Ovary (tissue), 9 donors: ENCODE results near the gene CHCHD2. TPM values are rescaled to one million over a fixed set of nuclear protein-coding genes. Genes with fewer than 3 reads are reported as not detected.

ENCODE experiments used
- DNase-seq, 5 donors: peaks; one replicate each; pipeline ENCODE4 v3.0.0-alpha.2; 2019 to 2020
- H3K27ac ChIP-seq, 2 donors: fragments of 200-600 bp; one replicate each; pipeline versions ENCODE4 v1.5.1 to v1.8.0; 2019 to 2022
- H3K27me3 ChIP-seq: fragments of 200-600 bp; one replicate; pipeline ENCODE4 v1.8.0; 2022
- H3K36me3 ChIP-seq: fragments of 200-600 bp; sonication (generic); one replicate; pipeline ENCODE4 v1.5.1; 2019
- H3K4me1 ChIP-seq: one replicate; pipeline ENCODE4 v1.8.1; 2013; ENCODE audit warnings: mild to moderate bottlenecking, moderate library complexity; ENCODE audit not compliant: insufficient read depth
- H3K4me3 ChIP-seq: fragments of 200-600 bp; sonication (generic); one replicate; pipeline ENCODE4 v1.5.1; 2017
- H3K9me3 ChIP-seq, 2 donors: fragments of 200-600 bp in 1 of 2; sonication (generic) in 1 of 2; one replicate each; pipeline versions ENCODE4 v1.5.1 to v1.8.1; 2013 to 2019; ENCODE audit warnings: mild to moderate bottlenecking in 1 of 2, moderate library complexity in 1 of 2
- CTCF ChIP-seq, 3 donors: fragments of 450-650 bp in 2 of 3; fragments of 200-600 bp in 1 of 3; IDR thresholded peaks; one replicate each; pipeline versions ENCODE4 v1.5.1 to v1.8.0; 2016 to 2022; ENCODE audit warnings: antibody characterized with exemption in 3 of 3, mild to moderate bottlenecking in 1 of 3
- EP300 ChIP-seq: sonication (generic); formaldehyde crosslinking; IDR thresholded peaks from one replicate; pipeline ENCODE4 v1.6.1; 2017; ENCODE audit warnings: antibody characterized with exemption
- POLR2A ChIP-seq: fragments of 450-650 bp; IDR thresholded peaks from one replicate; pipeline ENCODE4 v1.6.1; 2017; ENCODE audit warnings: antibody characterized with exemption, mild to moderate bottlenecking, moderate library complexity
- WGBS, 3 donors: extraction: QIAGEN DNeasy Blood & Tissue Kit in 1 of 3; methylation state at CpG; one replicate each; pipeline versions ENCODE4 v1.1.5 to v1.1.7; 2013 to 2017; 5-methylcytosine and 5-hydroxymethylcytosine counted together
- intact Hi-C, 4 donors: fragments of 100-400 bp; cut with DNase I; formaldehyde crosslinking; loops; one replicate each; pipeline versions ENCODE4 v1.11.0 to v1.15.1; 2022 to 2023
- polyA plus RNA-seq, 2 donors: library from polyadenylated mRNA; stranded (reverse); fragments of 200-250 nt in 1 of 2; fragments of 350-450 nt in 1 of 2; fragmentation: Illumina TruSeq in 1 of 2; extraction: RNeasy Lipid Tissue Mini Kit (QIAGEN cat#74804) in 1 of 2; gene quantifications; one replicate each; pipeline ENCODE4 v1.2.3, GENCODE V29; 2013 to 2014
- small RNA-seq: library from RNA; depleted of rRNA; stranded (forward); fragments of <200 nt; gene quantifications from one replicate; pipeline ENCODE3, GENCODE V24; 2016
- total RNA-seq, 7 donors: library from RNA; depleted of rRNA in 2 of 7; stranded (reverse); fragments of >200 nt in 2 of 7; fragmentation: NEBNext Ultra II Directional in 3 of 7; extraction: Animal tissue kit (Norgen Biotek cat#: 25700) in 3 of 7; gene quantifications; one replicate each; pipeline versions ENCODE4 v1.1.0 to v1.2.4, GENCODE V29; 2016 to 2023
- donor health status: DM: no; HTN: no; CAD: no; lungs with moderate emphysema.
- donor health status: DM: no; HTN: no; CAD: no.
- donor health status: Bipolar disorder and iron deficiency.
- donor health status: DM: yes; HTN: yes; CAD: no.
- donor health status: DM: no; HTN: no; CAD: no.
- donor health status: DM: yes; HTN: yes; CAD: no.

Gene CHCHD2
- total and polyA plus RNA-seq, 9 donors, result 241 to 409 (median 290) TPM

- intact Hi-C loops, result no loop called here
- no peak overlapping the region for H3K4me3 ChIP-seq
- TF ChIP-seq POLR2A (no peak), CTCF (IDR thresholded peaks at IDR 0.05) (no peak), EP300 (no peak)
- H3K36me3 ChIP-seq, result no peaks in the 10 kb centered on the region
- no peaks in the 10 kb centered on the region for H3K9me3 ChIP-seq
- no peak for DNase-seq
- H3K4me1 ChIP-seq, result peaks cover 12% of the 10 kb centered on the region
- no peak overlapping the region for H3K27ac ChIP-seq
- 81 to 84% (median 83%) methylated on average over 9 of the region's 9 CpGs for WGBS, 3 donors
- no peaks in the 10 kb centered on the region for H3K27me3 ChIP-seq
Observed at GRCh38 chr7:56053379-56053778, 52.9 kb downstream of the CHCHD2 start.

Small RNA genes lying within 50 kb of the gene (small RNA-seq; reads per million reads assigned to genes)
- gene SNORA15 (not detected), gene SNORA22B (not detected)

Other genes with a start within 250 kb of the CHCHD2 start
- not detected for gene SEPTIN14, start 243.7 kb downstream of the CHCHD2 start, total RNA-seq
- not detected for gene SEPTIN14, start 243.7 kb downstream of the CHCHD2 start, polyA plus RNA-seq
- 1 to 10 TPM; 4.2 to 8.8 (median 5.6) TPM for gene ZNF713, start 219.0 kb downstream of the CHCHD2 start, total RNA-seq
- gene ZNF713, start 219.0 kb downstream of the CHCHD2 start, polyA plus RNA-seq, result 1 to 10 TPM; 3.2 to 7.0 TPM
- 10 to 100 TPM in 4 of 7 donors, 1 to 10 TPM in 3; 4.7 to 13.4 (median 11.4) TPM for gene MRPS17, start 154.6 kb downstream of the CHCHD2 start, total RNA-seq
- 10 to 100 TPM in 1 of 2 donors, 1 to 10 TPM in 1; 8.3 to 18.9 TPM for gene MRPS17, start 154.6 kb downstream of the CHCHD2 start, polyA plus RNA-seq
- 10 to 100 TPM; 51.5 to 78.5 (median 56.9) TPM for gene NIPSNAP2, start 141.9 kb downstream of the CHCHD2 start, total RNA-seq
- gene NIPSNAP2, start 141.9 kb downstream of the CHCHD2 start, polyA plus RNA-seq, result 10 to 100 TPM; 41.0 to 67.9 TPM
- 10 to 100 TPM; 10.3 to 36.9 (median 14.8) TPM for gene PSPH, start 55.0 kb downstream of the CHCHD2 start, total RNA-seq
- 10 to 100 TPM in 1 of 2 donors, 1 to 10 TPM in 1; 7.5 to 10.3 TPM for gene PSPH, start 55.0 kb downstream of the CHCHD2 start, polyA plus RNA-seq
- 100 to 1,000 TPM in 1 of 7 donors, 10 to 100 TPM in 6; 50.2 to 108 (median 78.3) TPM for gene CCT6A, start 54.7 kb downstream of the CHCHD2 start, total RNA-seq
- gene CCT6A, start 54.7 kb downstream of the CHCHD2 start, polyA plus RNA-seq, result 100 to 1,000 TPM in 1 of 2 donors, 10 to 100 TPM in 1; 69.1 to 112 TPM
- gene SUMF2, start 42.2 kb downstream of the CHCHD2 start, total RNA-seq, result 100 to 1,000 TPM in 5 of 7 donors, 10 to 100 TPM in 2; 56.3 to 119 (median 105) TPM
- gene SUMF2, start 42.2 kb downstream of the CHCHD2 start, polyA plus RNA-seq, result 100 to 1,000 TPM in 1 of 2 donors, 10 to 100 TPM in 1; 90.2 to 167 TPM
- 1 to 10 TPM; 1.0 to 2.3 (median 1.1) TPM for gene PHKG1, start 13.5 kb downstream of the CHCHD2 start, total RNA-seq
- 1 to 10 TPM in 1 of 2 donors, under 1 TPM in 1; 0.97 to 1.2 TPM for gene PHKG1, start 13.5 kb downstream of the CHCHD2 start, polyA plus RNA-seq
- 1 to 10 TPM in 1 of 7 donors, not detected in 6; 7.1 TPM for gene NUPR2, start 9.9 kb upstream of the CHCHD2 start, total RNA-seq
- gene NUPR2, start 9.9 kb upstream of the CHCHD2 start, polyA plus RNA-seq, result not detected